Ovary (tissue), 3 donors: ENCODE data around the gene PIK3C2G.

ENCODE experiments used
- EP300 ChIP-seq: sonication (generic); formaldehyde crosslinking; IDR thresholded peaks from one replicate; pipeline ENCODE4 v1.6.1; 2017; ENCODE audit warnings: antibody characterized with exemption
- POLR2A ChIP-seq: fragments of 450-650 bp; IDR thresholded peaks from one replicate; pipeline ENCODE4 v1.6.1; 2017; ENCODE audit warnings: antibody characterized with exemption, mild to moderate bottlenecking, moderate library complexity
- TF ChIP-seq, protein P1 (sequence below), 3 donors: fragments of 450-650 bp in 2 of 3; fragments of 200-600 bp in 1 of 3; IDR thresholded peaks; one replicate each; pipeline versions ENCODE4 v1.5.1 to v1.8.0; 2016 to 2022; ENCODE audit warnings: antibody characterized with exemption in 3 of 3, mild to moderate bottlenecking in 1 of 3
- donor health status: DM: no; HTN: no; CAD: no.

DNA sequence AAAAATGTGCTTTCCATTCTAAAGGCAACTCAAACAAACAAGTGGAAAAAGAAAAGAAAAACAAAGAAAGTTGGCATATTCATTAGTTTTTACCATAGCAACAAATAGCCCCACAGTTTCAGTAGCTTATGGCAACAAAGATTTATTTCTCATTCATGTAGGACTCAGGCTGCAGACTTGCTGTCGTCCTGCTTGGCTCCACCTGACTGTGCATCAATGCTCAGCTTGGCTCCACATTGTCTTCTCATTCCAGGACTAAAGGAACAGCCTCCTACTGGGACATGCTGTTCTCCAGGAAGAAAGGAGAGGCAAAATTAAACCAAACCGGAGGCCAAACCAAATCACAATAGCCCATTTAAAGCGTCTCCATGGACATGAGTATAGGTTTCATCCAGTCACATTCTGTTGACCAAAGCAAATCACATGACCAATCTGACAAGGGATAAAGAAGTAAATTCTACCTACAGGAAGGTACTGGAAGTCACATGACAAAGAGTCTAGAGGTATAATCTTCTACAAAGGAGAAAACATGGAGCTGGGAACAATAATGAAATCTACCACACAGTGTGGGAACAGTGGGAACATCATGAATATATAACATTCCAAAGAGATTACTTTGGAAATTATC lies 222.5 kb downstream of the PIK3C2G start:
- TF ChIP-seq, protein P1, sequence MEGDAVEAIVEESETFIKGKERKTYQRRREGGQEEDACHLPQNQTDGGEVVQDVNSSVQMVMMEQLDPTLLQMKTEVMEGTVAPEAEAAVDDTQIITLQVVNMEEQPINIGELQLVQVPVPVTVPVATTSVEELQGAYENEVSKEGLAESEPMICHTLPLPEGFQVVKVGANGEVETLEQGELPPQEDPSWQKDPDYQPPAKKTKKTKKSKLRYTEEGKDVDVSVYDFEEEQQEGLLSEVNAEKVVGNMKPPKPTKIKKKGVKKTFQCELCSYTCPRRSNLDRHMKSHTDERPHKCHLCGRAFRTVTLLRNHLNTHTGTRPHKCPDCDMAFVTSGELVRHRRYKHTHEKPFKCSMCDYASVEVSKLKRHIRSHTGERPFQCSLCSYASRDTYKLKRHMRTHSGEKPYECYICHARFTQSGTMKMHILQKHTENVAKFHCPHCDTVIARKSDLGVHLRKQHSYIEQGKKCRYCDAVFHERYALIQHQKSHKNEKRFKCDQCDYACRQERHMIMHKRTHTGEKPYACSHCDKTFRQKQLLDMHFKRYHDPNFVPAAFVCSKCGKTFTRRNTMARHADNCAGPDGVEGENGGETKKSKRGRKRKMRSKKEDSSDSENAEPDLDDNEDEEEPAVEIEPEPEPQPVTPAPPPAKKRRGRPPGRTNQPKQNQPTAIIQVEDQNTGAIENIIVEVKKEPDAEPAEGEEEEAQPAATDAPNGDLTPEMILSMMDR (IDR thresholded peaks at IDR 0.05), result no peak
- TF ChIP-seq POLR2A (no peak), EP300 (no peak)
